Activated CD8-positive, alpha-beta memory T cell treated with anti-CD3 and anti-CD28 coated beads, Interleukin-2, amount 10 ng/mL, durations not matched to agents 7 days and 5 days (primary cell): ENCODE data around the gene ATIC. TPM values are rescaled to one million over a fixed set of nuclear protein-coding genes. Genes with fewer than 3 reads are reported as not detected.

ENCODE experiments used
- ATAC-seq: fragments of 150-1000 bp; cut with Tn5 transposase; one replicate; pipeline ENCODE4 v1.10.0; 2021; ENCODE audit warnings: moderate library complexity
- CTCF ChIA-PET: fragments of 350-600 bp; sonication (Branson Sonifier 250); formaldehyde crosslinking; loops from one replicate; lab custom pipeline; 2021; ENCODE audit warnings: antibody characterized with exemption; lab: Charles Lee
- DNase-seq: peaks from one replicate; pipeline ENCODE4 v3.0.0-alpha.2; 2020
- H3K27ac Mint-ChIP-seq: one replicate; pipeline ENCODE4 v1.8.0; 2021; ENCODE audit warnings: mild to moderate bottlenecking, mixed read lengths
- H3K27me3 Mint-ChIP-seq: one replicate; pipeline ENCODE4 v1.8.0; 2021; ENCODE audit warnings: mixed read lengths
- H3K36me3 Mint-ChIP-seq: one replicate; pipeline ENCODE4 v1.8.0; 2021; ENCODE audit warnings: mild to moderate bottlenecking, mixed read lengths
- H3K4me1 Mint-ChIP-seq: one replicate; pipeline ENCODE4 v1.8.0; 2021; ENCODE audit warnings: mixed read lengths
- H3K4me3 Mint-ChIP-seq: one replicate; pipeline ENCODE4 v1.8.0; 2021; ENCODE audit warnings: mild to moderate bottlenecking, moderate library complexity, mixed read lengths
- H3K9me3 Mint-ChIP-seq: one replicate; pipeline ENCODE4 v1.8.0; 2022; ENCODE audit warnings: low read depth, mixed read lengths
- total RNA-seq, 2 experiments: library from RNA; stranded (reverse); gene quantifications; one replicate each; pipeline ENCODE4 v1.2.3, GENCODE V29; 2021

Gene ATIC
- total RNA-seq, 2 experiments from 2014 or later, result 166 to 224 TPM

DNA sequence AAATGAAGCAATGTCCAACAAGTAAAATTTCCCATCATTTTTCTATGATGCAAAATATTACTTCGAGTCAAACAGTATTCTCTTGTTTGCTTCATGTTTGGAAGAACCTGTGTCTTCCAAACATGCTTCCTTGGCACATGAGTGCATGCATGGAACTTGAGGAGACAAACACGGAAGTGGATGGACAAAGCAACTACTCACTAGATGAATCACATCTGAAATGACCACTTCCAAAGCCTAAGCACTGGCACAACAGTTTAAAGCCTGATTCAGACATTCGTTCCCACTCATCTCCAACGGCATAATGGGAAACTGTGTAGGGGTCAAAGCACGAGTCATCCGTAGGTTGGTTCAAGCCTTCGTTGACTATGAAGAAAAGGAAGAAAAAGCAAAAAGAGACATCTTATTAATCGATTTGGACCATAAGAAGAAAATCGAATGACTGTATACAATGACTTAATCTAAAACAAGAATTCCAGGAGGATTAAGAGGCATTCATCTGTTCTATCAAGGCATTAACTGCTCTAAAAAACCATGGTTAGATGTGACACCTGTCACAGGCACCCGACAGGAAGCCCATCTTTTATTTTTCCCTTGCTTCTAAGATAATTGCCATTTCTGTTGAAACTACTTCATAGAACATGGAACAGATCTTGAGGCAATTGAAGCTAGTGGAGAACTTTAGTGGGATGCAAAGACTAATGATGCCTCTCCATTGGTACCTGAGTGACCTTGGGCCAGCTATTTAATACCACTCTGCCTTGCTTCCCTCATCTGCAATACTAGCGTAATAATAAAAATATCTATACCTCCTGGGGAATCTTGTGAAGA is 56.0 kb downstream of the ATIC start:
- Mint-ChIP-seq H3K9me3 (no peaks in the 10 kb centered on the region), H3K27ac (no peak overlapping the region), H3K4me3 (no peak overlapping the region), H3K27me3 (no peaks in the 10 kb centered on the region), H3K4me1 (no peaks in the 10 kb centered on the region), H3K36me3 (peaks cover 16% of the 10 kb centered on the region)
- DNase-seq (no peak), ATAC-seq (no peak)
- CTCF ChIA-PET, result interaction anchor here (0.6 kb wide), 1 partner anchor 546 kb away, joined by 3 read pairs; no protein-coding TSS in a partner anchor

DNA sequence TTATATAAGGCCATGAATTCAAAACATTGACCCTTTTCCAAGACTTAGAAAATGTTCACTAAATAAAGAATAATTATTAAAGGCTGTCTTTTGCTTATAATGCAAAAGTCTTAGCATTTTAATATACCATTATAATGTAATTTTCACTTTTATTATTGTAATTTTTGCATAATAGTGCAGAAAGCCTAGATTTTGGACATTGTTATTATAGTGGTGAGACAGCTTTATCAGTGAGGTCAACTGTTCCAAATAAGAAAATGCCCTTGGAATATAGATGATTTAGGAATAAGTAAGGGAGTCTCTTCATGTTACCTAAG is 56.6 kb downstream of the ATIC start:
- CTCF ChIA-PET, result interaction anchor here (0.6 kb wide), 1 partner anchor 545 kb away, joined by 3 read pairs; no protein-coding TSS in a partner anchor
- Mint-ChIP-seq H3K9me3 (no peaks in the 10 kb centered on the region), H3K27ac (no peak overlapping the region), H3K27me3 (no peaks in the 10 kb centered on the region), H3K36me3 (peaks cover 11% of the 10 kb centered on the region), H3K4me1 (no peaks in the 10 kb centered on the region), H3K4me3 (no peak overlapping the region)
- no peak for ATAC-seq
- DNase-seq, result no peak

DNA sequence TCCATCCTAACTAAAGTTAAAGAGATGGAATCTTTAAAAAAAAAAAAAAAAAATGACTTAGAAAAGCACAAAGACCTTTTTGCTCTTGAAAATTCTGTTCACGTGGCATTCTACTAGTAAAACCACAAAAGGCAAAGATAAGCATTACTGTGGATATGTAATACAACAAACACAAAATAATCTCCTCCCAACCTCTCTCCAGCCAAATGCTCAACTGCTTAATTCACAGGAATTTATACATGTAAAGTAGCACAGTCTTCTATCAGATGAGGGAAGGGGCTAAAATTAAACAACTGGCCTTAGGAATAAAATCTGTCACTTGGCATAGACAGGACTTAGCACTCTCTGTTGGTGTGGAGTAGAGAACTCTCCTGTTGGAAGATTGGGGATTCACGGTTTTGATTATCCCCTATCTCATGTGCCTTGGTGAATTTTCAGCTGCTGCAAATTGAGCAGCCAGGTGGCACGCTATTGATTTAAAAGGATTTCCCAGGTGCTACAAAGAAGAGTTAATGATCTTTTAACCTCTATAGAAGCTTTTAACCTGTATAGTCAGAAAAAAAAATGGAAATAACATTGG is 57.4 kb downstream of the ATIC start:
- Mint-ChIP-seq H3K4me1 (no peaks in the 10 kb centered on the region), H3K4me3 (no peak overlapping the region), H3K27ac (no peak overlapping the region), H3K9me3 (no peaks in the 10 kb centered on the region), H3K36me3 (peaks cover 12% of the 10 kb centered on the region), H3K27me3 (no peaks in the 10 kb centered on the region)
- DNase-seq (no peak), ATAC-seq (no peak)
- CTCF ChIA-PET, result no interaction called here

DNA sequence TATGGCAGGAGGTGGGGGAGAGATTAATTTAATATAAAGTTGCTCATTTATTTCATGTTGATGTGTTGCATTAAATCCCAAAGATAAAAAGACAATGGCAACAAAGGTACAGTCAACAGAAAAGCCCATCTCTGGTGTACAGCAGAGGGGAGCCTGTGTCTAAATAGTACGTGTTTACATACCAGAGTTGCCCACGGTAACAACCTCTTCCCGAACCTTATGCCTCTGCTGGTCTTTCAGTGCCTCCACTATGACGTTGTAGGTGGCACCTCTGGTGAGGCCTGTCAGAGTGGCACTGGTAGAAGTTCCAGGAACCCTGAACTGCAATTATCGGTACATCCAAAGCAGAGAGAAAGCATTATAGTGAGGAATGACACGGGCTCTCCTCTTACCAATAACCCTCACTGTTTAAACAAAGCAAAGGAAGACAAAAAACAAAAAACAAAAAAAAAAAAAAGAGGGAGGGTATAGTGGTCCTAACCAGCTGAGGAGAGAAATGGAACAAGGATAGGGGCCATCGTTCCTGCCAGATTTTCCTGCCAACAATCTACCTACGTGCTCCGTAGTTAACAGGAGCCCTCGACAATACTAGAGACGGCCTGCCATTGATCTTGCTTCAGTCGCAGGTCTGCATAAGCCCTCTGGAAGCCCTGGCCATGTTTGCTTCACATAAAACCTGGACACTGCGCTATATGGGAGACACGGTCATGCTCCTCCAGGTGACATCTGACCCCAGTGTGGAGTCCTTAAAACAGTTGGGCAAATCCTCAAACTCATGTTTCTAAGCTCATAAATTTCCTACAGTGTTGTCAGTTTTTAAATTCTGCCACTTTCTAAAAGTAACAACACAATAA is 58.5 kb downstream of the ATIC start:
- Mint-ChIP-seq H3K36me3 (peaks cover 16% of the 10 kb centered on the region), H3K9me3 (no peaks in the 10 kb centered on the region), H3K4me3 (no peak overlapping the region), H3K27me3 (no peaks in the 10 kb centered on the region), H3K27ac (no peak overlapping the region), H3K4me1 (no peaks in the 10 kb centered on the region)
- DNase-seq (no peak), ATAC-seq (no peak)
- CTCF ChIA-PET, result no interaction called here

DNA sequence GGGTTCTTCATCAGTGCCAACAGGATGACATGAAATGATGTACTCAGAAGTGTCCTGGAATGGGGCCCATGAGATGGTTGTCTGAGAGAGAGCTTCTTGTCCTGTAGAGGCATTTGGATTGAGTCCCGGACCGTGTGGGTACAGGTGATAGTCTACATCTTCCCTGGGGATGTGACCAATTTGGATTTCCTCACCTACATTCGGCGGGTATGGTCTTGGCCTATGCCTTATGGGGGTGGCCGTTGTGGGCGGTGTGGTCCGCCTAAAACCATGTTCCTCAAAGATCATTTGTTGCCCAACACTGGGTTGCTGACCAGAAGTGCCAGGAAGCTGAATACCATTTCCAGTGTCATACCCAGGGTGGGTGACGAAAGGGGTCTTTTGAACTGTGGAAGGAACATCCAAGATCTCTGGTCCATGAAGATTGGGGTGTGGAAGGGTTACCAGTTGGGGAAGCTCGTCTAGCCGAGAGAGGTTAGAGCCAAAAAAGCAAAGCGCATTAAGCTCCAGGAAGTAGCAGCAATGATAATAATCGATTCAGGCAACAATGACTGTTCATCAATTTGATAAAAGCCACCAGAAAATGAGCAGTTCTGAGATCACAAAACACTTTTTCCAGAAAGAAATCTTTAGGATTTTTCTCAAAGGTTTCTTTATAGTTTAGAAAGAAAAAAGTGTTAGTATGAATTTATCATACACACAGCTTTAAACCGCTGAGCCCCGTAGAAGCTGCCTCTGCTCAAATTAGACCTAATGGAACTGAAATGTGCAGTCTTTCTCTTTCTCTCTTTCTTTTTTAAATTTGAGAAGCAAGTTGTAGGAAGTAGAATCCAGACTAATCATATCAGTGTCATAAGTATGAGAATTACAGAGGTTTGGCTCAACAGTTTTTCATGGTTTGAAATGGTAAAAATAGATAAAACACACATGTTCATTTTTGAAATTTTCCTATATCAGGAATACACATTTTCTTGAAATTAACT is 60.3 kb downstream of the ATIC start:
- peaks cover 16% of the 10 kb centered on the region for H3K36me3 Mint-ChIP-seq

DNA sequence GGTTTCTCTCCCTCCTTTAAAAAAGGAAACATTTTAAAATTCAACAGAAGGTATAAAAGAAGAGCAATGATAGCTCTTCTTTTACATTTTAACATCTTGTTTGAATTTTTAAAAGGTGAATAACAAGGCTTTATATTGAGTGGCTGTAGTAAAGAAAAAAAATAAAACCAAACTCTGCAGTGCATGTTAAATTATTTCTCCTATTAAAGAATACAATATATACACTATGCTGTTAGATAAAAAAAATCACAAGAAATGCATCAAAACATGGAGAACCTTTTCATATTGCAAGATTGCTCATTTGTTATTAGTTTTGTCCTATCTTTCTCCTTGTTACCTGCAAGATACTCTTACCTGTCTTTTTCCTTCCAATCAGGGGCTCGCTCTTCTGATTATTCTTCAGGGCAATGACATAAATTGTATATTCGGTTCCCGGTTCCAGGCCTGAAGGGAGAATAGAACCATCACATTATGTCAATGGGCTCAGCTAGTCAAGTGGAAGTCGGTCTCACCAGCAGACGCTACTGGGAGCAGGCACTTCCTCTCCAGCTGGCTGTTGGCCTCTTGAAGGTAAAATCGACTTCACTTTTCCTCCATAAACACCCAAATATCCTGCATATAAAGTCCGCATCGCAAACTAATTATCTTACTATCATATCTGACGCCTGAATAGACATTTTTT is 61.2 kb downstream of the ATIC start:
- CTCF ChIA-PET, result no interaction called here
- Mint-ChIP-seq H3K27me3 (no peaks in the 10 kb centered on the region), H3K4me1 (no peaks in the 10 kb centered on the region), H3K27ac (no peak overlapping the region), H3K36me3 (peaks cover 14% of the 10 kb centered on the region), H3K4me3 (no peak overlapping the region), H3K9me3 (no peaks in the 10 kb centered on the region)
- ATAC-seq, result no peak
- DNase-seq, result no peak

More for the DNA sequence above, 60.3 kb downstream of the ATIC start:
- no peak for DNase-seq
- no peak overlapping the region for H3K27ac Mint-ChIP-seq
- no peaks in the 10 kb centered on the region for H3K27me3 Mint-ChIP-seq
- no peak for ATAC-seq
- H3K4me1 Mint-ChIP-seq, result no peaks in the 10 kb centered on the region
- CTCF ChIA-PET, result no interaction called here
- no peak overlapping the region for H3K4me3 Mint-ChIP-seq
- no peaks in the 10 kb centered on the region for H3K9me3 Mint-ChIP-seq

DNA sequence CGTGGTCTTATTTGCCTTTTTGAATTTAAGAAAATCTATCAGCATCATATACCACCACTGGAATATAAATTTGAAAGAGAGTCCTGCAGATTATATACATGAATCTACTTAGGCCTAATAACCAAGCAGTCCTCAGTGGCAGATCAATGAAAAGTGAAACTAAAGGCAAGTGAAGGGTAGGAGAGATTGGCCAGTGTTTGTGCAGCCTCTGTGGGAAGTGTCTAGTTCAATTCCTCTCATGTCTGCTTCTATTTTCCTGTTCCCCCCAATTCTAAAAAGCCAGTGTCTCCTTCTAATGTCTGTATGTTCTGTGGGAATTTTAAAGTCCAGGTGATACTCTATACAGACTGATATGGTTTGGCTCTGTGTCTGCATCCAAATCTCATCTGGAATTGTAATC is 62.1 kb downstream of the ATIC start:
- Mint-ChIP-seq H3K36me3 (peaks cover 14% of the 10 kb centered on the region), H3K27me3 (no peaks in the 10 kb centered on the region), H3K9me3 (no peaks in the 10 kb centered on the region), H3K4me3 (no peak overlapping the region), H3K4me1 (no peaks in the 10 kb centered on the region), H3K27ac (no peak overlapping the region)
- no peak for ATAC-seq
- CTCF ChIA-PET, result no interaction called here
- DNase-seq, result no peak

DNA sequence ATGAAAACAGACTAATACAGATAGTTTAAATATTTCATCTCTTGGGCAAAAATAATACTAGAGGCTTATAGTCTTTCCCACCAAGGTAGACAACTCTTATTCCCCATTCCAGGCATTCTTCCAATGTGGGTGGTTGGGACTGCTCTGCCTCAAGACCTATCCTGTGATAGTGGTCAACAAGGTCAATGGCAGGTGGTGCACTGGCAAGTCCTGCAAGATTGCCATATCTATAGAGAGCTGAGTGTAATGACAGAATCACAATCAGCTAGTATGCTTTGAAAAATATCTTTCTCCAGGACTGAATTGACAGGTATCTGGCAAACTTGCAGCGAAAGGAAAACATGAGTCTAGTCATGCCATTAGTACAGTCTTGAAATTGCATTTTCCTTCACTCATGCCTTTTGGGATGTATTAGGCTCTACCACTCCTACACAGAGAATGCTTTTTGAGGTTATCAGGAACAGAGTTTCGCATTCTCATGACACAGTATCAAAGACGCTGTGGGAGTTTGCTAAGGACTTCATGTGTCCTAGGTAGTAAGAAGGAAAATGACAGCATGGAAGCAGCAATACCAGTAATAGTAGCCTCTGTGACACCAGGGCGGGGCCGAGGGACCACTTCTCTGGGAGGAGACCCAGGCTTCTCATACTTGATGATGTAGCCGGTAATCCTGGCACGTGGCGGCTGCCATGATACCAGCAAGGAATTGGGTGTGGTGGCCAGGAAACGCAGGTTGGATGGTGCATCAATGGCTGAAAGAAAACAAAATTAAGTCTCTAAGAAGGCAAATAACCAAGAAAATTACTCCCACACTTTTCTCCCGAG is 63.0 kb downstream of the ATIC start:
- ATAC-seq (no peak), DNase-seq (no peak)
- Mint-ChIP-seq H3K9me3 (no peaks in the 10 kb centered on the region), H3K36me3 (peaks cover 14% of the 10 kb centered on the region), H3K27me3 (no peaks in the 10 kb centered on the region), H3K4me1 (no peaks in the 10 kb centered on the region), H3K4me3 (no peak overlapping the region), H3K27ac (no peak overlapping the region)
- CTCF ChIA-PET, result no interaction called here

DNA sequence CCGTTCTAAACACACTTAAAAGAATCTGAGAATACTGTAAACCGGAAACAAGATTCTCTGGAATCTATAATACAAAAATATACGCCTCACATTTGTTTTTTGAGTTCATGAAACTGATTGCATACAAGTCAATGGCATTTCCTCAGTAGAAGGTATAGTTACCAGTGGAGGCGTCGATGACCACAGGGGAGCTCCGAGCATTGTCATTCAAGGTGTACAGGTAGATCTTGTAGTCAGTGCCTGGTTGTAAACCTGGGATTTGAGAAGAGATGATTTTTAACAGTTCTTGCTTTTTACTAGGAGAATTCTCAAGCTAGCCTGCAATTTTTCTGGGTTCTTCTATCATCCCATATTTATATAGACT is 63.6 kb downstream of the ATIC start:
- Mint-ChIP-seq H3K27me3 (no peaks in the 10 kb centered on the region), H3K9me3 (no peaks in the 10 kb centered on the region), H3K4me3 (no peak overlapping the region), H3K4me1 (no peaks in the 10 kb centered on the region), H3K36me3 (peaks cover 14% of the 10 kb centered on the region), H3K27ac (no peak overlapping the region)
- no peak for ATAC-seq
- no peak for DNase-seq
- CTCF ChIA-PET, result no interaction called here

DNA sequence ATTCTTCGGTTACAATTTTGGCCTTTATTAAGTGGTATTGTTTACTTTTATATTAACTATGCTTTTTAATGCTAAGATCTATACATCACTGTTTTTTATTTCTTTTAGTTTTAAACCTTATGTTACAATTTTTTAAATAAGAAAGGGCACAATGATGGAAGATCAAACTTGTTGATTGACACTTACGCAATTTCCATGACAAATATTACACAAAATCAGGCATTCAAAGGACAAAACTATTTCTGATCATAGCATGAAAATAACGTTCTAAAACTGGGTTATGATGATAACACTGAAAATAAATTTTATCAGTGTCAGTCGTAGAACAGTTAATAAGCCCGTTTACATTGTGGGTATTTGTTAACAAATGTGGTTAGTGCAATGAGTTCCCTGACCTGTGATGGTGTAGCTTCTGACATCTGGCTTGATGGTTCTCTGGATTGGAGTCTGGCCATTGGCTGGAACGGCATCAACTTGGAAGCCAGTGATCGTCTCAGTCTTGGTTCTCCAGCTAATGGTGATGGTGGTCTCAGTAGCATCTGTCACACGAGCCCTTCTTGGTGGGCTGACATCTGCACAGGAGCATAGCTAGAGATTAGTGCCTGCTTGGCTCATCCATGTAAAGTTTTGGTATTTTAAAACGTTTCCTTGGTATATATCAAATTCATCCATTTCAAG is 64.4 kb downstream of the ATIC start:
- CTCF ChIA-PET, result interaction anchor here (1.3 kb wide), 1 partner anchor 15 kb away, joined by 3 read pairs; no protein-coding TSS in a partner anchor
- Mint-ChIP-seq H3K4me1 (no peaks in the 10 kb centered on the region), H3K9me3 (no peaks in the 10 kb centered on the region), H3K27ac (no peak overlapping the region), H3K27me3 (no peaks in the 10 kb centered on the region), H3K4me3 (no peak overlapping the region), H3K36me3 (peaks cover 14% of the 10 kb centered on the region)
- no peak for ATAC-seq
- no peak for DNase-seq

DNA sequence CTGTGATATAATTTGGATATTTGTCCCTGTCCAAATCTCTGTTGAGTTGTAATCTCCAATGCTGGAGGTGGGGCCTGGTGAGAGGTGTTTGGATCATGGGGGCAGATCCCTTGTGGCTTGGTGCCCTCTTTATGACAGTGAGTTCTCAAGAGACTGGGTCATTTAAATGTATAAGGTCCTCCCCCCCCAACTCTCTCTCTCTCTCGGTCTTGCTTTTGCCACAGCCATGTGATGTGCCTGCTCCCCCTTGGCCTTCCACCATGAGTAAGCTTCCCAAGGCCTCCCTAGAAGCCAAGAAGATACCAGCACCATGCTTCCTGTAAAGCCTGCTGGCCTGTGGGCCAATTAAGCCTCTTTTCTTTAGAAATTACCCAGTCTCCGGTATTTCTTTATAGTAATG is 65.4 kb downstream of the ATIC start:
- H3K27ac Mint-ChIP-seq, result no peak overlapping the region
- H3K36me3 Mint-ChIP-seq, result peaks cover 14% of the 10 kb centered on the region
- no peaks in the 10 kb centered on the region for H3K27me3 Mint-ChIP-seq
- no peaks in the 10 kb centered on the region for H3K9me3 Mint-ChIP-seq
- H3K4me1 Mint-ChIP-seq, result no peaks in the 10 kb centered on the region
- ATAC-seq (no peak), DNase-seq (no peak)
- no peak overlapping the region for H3K4me3 Mint-ChIP-seq
- CTCF ChIA-PET, result interaction anchor here (1.3 kb wide), 1 partner anchor 14 kb away, joined by 3 read pairs; no protein-coding TSS in a partner anchor
